Heart right ventricle (tissue), 16 donors: ENCODE data around the gene LINGO4. TPM values are rescaled to one million over a fixed set of nuclear protein-coding genes. Genes with fewer than 3 reads are reported as not detected.

Experiments
- ATAC-seq, 8 donors: fragments of 200-7000 bp; cut with Tn5 transposase; one replicate each; pipeline ENCODE4 v1.9.1; 2020; ENCODE audit warnings: mild to moderate bottlenecking in 8 of 8, moderate library complexity in 8 of 8, moderate number of reproducible peaks in 1 of 8
- DNase-seq, 2 donors: peaks; one replicate each; pipeline ENCODE4 v3.0.0-alpha.2; 2020
- H3K27ac ChIP-seq, 10 donors: fragments of 200-600 bp; sonication (generic) in 2 of 10; one replicate each; pipeline versions ENCODE4 v1.5.0 to v1.8.0; 2020 to 2022; ENCODE audit warnings: mild to moderate bottlenecking in 3 of 10
- H3K27me3 ChIP-seq, 7 donors: fragments of 200-600 bp; one replicate each; pipeline ENCODE4 v1.8.0; 2021 to 2022; ENCODE audit warnings: mild to moderate bottlenecking in 2 of 7
- H3K36me3 ChIP-seq, 9 donors: fragments of 200-600 bp; sonication (generic) in 1 of 9; one replicate each; pipeline versions ENCODE4 v1.5.0 to v1.8.0; 2020 to 2022; ENCODE audit warnings: mild to moderate bottlenecking in 2 of 9
- H3K4me1 ChIP-seq, 9 donors: fragments of 200-600 bp; sonication (generic) in 1 of 9; one replicate each; pipeline versions ENCODE4 v1.5.0 to v1.8.0; 2020 to 2022; ENCODE audit warnings: mild to moderate bottlenecking in 4 of 9
- H3K4me3 ChIP-seq, 10 donors: fragments of 200-600 bp; sonication (generic) in 2 of 10; one replicate each; pipeline versions ENCODE4 v1.5.0 to v1.8.0; 2020 to 2022; ENCODE audit warnings: mild to moderate bottlenecking in 7 of 10, moderate library complexity in 2 of 10
- H3K9me3 ChIP-seq, 11 donors: fragments of 200-600 bp in 10 of 11; sonication (generic) in 2 of 11; one replicate each; pipeline versions ENCODE4 v1.5.0 to v1.8.0; 2013 to 2022; ENCODE audit warnings: mild to moderate bottlenecking in 2 of 11, control low read depth in 1 of 11, moderate library complexity in 1 of 11
- CTCF ChIP-seq, 9 donors: fragments of 200-600 bp; sonication (generic) in 2 of 9; IDR thresholded peaks; one replicate each; pipeline versions ENCODE4 v1.5.0 to v1.8.0; 2021 to 2022; ENCODE audit warnings: antibody characterized with exemption in 9 of 9, mild to moderate bottlenecking in 5 of 9, moderate library complexity in 1 of 9
- WGBS, 2 donors: extraction: QIAGEN DNeasy Blood & Tissue Kit; methylation state at CpG; one replicate each; pipeline ENCODE4 v1.1.7; 2013; ENCODE audit warnings: inconsistent platforms in 1 of 2; 5-methylcytosine and 5-hydroxymethylcytosine counted together
- intact Hi-C, 10 donors: fragments of 100-400 bp; cut with DNase I; formaldehyde crosslinking; loops; one replicate each; pipeline versions ENCODE4 v1.11.1 to v1.14.2; 2022
- polyA plus RNA-seq, 2 donors: library from polyadenylated mRNA; stranded (reverse); fragments of 200-250 nt; gene quantifications; one replicate each; pipeline ENCODE4 v1.2.3, GENCODE V29; 2013
- total RNA-seq, 10 donors: library from RNA; stranded (reverse); fragmentation: NEBNext Ultra II Directional in 3 of 10; extraction: Animal tissue kit (Norgen Biotek cat#: 25700) in 3 of 10; gene quantifications; one replicate each; pipeline versions ENCODE4 v1.2.1 to v1.2.4, GENCODE V29; 2021 to 2023
- donor health status: Arrhythmogenic right ventricular cardiomyopathy.
- donor health status: ischemic (EF 13 %, LVEDD 7.1; RV severe dilation, severe dysfunction).
- donor health status: healthy with polysubstance abuse.
- donor health status: DM: no; HTN: yes; CAD: no.
- donor health status: DM: no; HTN: no; CAD: no.
- donor health status: ischemic (EF 25% LVEDD 6.9; RV normal size, moderate dysfunction).
- donor health status: ischemic (EF 25% LVEDD 5.7; RV mildly dilated, moderate dysfunction).
- donor health status: healthy.
- donor health status: DM: yes; HTN: yes; CAD: no.
- donor health status: Ischemic cardiomyopathy.
- donor health status: ischemic (EF 35%, LVEDD 5.7; RV mildly dilated, moderate dysfunction).
- donor health status: nonischemic (EF 11% LVEDD 7.7; RV severe dilation, severe dysfunction).
- donor health status: DM: yes; HTN: yes; CAD: no.
- donor health status: PGD.
- donor health status: ischemic (EF 29% LVEDD 5.4; RV normal size, mild dysfunction).
- donor health status: nonischemic (EF 23%, LVEDD 6.1; RV moderate dilation, normal function).

Gene LINGO4
- total and polyA plus RNA-seq, 12 donors, result 0.10 to 2.7 (median 0.68) TPM

GRCh38 chr1:151847867-151848596, 42.8 kb upstream of the LINGO4 start:
- no peak for TF ChIP-seq CTCF (IDR thresholded peaks at IDR 0.05)
- Histone ChIP-seq H3K4me3 (no peak overlapping the region), H3K9me3 (no peaks in the 10 kb centered on the region), H3K27me3 (peaks cover 0 to 41% (median 5%) of the 10 kb centered on the region in 7 donors), H3K36me3 (no peaks in the 10 kb centered on the region), H3K4me1 (peaks cover 0 to 16% (median 4%) of the 10 kb centered on the region in 9 donors), H3K27ac (peak overlapping the region in 2 of 10 donors; percentile 20 to 31)
- 39 to 51% methylated on average over 11 of the region's 11 CpGs for WGBS, 2 donors
- no peak for DNase-seq
- intact Hi-C loops, result no loop called here
- ATAC-seq, result peak in 4 of 8 donors; percentile 14 to 62 (median 36)

GRCh38 chr1:151846686-151847237, 41.5 kb upstream of the LINGO4 start:
- intact Hi-C loops, result no loop called here
- Histone ChIP-seq H3K27me3 (peaks cover 0 to 37% (median 7%) of the 10 kb centered on the region in 7 donors), H3K9me3 (no peaks in the 10 kb centered on the region), H3K4me1 (peaks cover 0 to 16% (median 4%) of the 10 kb centered on the region in 9 donors), H3K4me3 (no peak overlapping the region), H3K36me3 (no peaks in the 10 kb centered on the region), H3K27ac (no peak overlapping the region)
- DNase-seq (no peak), ATAC-seq (no peak)
- 78 to 86% methylated on average over 8 of the region's 8 CpGs for WGBS, 2 donors
- no peak for TF ChIP-seq CTCF (IDR thresholded peaks at IDR 0.05)

GRCh38 chr1:151846062-151846568, 40.9 kb upstream of the LINGO4 start:
- Histone ChIP-seq H3K4me3 (no peak overlapping the region), H3K4me1 (peaks cover 0 to 16% (median 4%) of the 10 kb centered on the region in 9 donors), H3K9me3 (no peaks in the 10 kb centered on the region), H3K36me3 (no peaks in the 10 kb centered on the region), H3K27me3 (peaks cover 0 to 38% (median 7%) of the 10 kb centered on the region in 7 donors), H3K27ac (no peak overlapping the region)
- TF ChIP-seq CTCF (IDR thresholded peaks at IDR 0.05), result no peak
- WGBS, 2 donors, result 37 to 43% methylated on average over 6 of the region's 6 CpGs
- DNase-seq (no peak), ATAC-seq (peak in 1 of 8 donors; percentile 22)
- intact Hi-C loops, result no loop called here

GRCh38 chr1:151843398-151843797, 38.2 kb upstream of the LINGO4 start:
- H3K27ac ChIP-seq, result no peak overlapping the region
- intact Hi-C loops, result no loop called here
- H3K9me3 ChIP-seq, result no peaks in the 10 kb centered on the region
- ATAC-seq, result no peak
- H3K27me3 ChIP-seq, result peaks cover 8 to 48% (median 30%) of the 10 kb centered on the region in 7 donors
- DNase-seq, result no peak
- no peak overlapping the region for H3K4me3 ChIP-seq
- WGBS, 2 donors, result 66 to 83% methylated on average over 2 of the region's 2 CpGs
- peaks cover 4 to 28% (median 16%) of the 10 kb centered on the region in 9 donors for H3K4me1 ChIP-seq
- no peak for TF ChIP-seq CTCF (IDR thresholded peaks at IDR 0.05)
- H3K36me3 ChIP-seq, result no peaks in the 10 kb centered on the region
